Choroid plexus epithelial cell (primary cell): Measurements from ENCODE around the gene RASSF3.

Source experiments
- DNase-seq: peaks from one replicate; pipeline ENCODE4 v3.0.0-alpha.2; 2010; ENCODE audit warnings: low read depth
- H3K4me3 ChIP-seq: 2 replicates; pipeline ENCODE4 v1.5.1; 2011; ENCODE audit warnings: low read depth, mild to moderate bottlenecking, control low read depth, low read length, moderate library complexity
- CTCF ChIP-seq: conservative IDR thresholded peaks from 2 replicates; pipeline ENCODE4 v1.5.1; 2011; ENCODE audit warnings: low read depth, mild to moderate bottlenecking, control low read depth, inconsistent platforms, low read length, moderate library complexity

RASSF3 gene

GRCh38 chr12:64633940-64634337, 23.6 kb downstream of the RASSF3 start:
- no peak for TF ChIP-seq CTCF
- no peak overlapping the region for H3K4me3 ChIP-seq
- DNase-seq: peak; percentile 73

- no peak for DNase-seq
- H3K4me3 ChIP-seq: no peak overlapping the region
- TF ChIP-seq CTCF: no peak
These were observed 24.3 kb downstream of the RASSF3 start for GRCh38 chr12:64634508-64635092.

- no peak overlapping the region for H3K4me3 ChIP-seq
- no peak for TF ChIP-seq CTCF
- DNase-seq: no peak
These were observed 25.2 kb downstream of the RASSF3 start for GRCh38 chr12:64635356-64635998.

- no peak overlapping the region for H3K4me3 ChIP-seq
- DNase-seq: no peak
- no peak for TF ChIP-seq CTCF
These were observed 26.6 kb downstream of the RASSF3 start for GRCh38 chr12:64636856-64637255.

GRCh38 chr12:64639466-64639865, 29.2 kb downstream of the RASSF3 start:
- TF ChIP-seq CTCF: no peak
- H3K4me3 ChIP-seq: no peak overlapping the region
- no peak for DNase-seq

- H3K4me3 ChIP-seq: no peak overlapping the region
These were observed 36.0 kb downstream of the RASSF3 start for GRCh38 chr12:64646318-64646717.

More at GRCh38 chr12:64646318-64646717, 36.0 kb downstream of the RASSF3 start:
- no peak for TF ChIP-seq CTCF
- no peak for DNase-seq
